Left lung (tissue), 10 donors: ENCODE measurements around the gene ADCY3. TPM values are rescaled to one million over a fixed set of nuclear protein-coding genes. Genes with fewer than 3 reads are reported as not detected.

Experiments used
- ATAC-seq: fragments of 200-7000 bp; cut with Tn5 transposase; one replicate; pipeline ENCODE4 v1.9.1; 2020; ENCODE audit warnings: moderate library complexity
- DNase-seq, 4 donors: peaks; one replicate each; pipeline ENCODE4 v3.0.0-alpha.2; 2013 to 2020
- H3K27ac ChIP-seq, 2 donors: fragments of 200-600 bp; sonication (generic) in 1 of 2; one replicate each; pipeline versions ENCODE4 v1.5.0 to v1.8.0; 2020 to 2021
- H3K27me3 ChIP-seq, 2 donors: fragments of 200-600 bp; sonication (generic) in 1 of 2; one replicate each; pipeline versions ENCODE4 v1.5.0 to v1.8.0; 2020 to 2021
- H3K36me3 ChIP-seq, 2 donors: fragments of 200-600 bp; sonication (generic) in 1 of 2; one replicate each; pipeline versions ENCODE4 v1.5.0 to v1.8.0; 2020 to 2021
- H3K4me1 ChIP-seq, 2 donors: fragments of 200-600 bp; one replicate each; pipeline ENCODE4 v1.8.0; 2021
- H3K4me3 ChIP-seq, 2 donors: fragments of 200-600 bp; sonication (generic) in 1 of 2; one replicate each; pipeline versions ENCODE4 v1.5.0 to v1.8.0; 2020 to 2021; ENCODE audit warnings: mild to moderate bottlenecking in 1 of 2
- H3K9me3 ChIP-seq, 2 donors: fragments of 200-600 bp; sonication (generic) in 1 of 2; one replicate each; pipeline versions ENCODE4 v1.5.0 to v1.8.0; 2020 to 2021
- CTCF ChIP-seq, 2 donors: fragments of 200-600 bp; sonication (generic) in 1 of 2; IDR thresholded peaks; one replicate each; pipeline versions ENCODE4 v1.5.0 to v1.8.0; 2021; ENCODE audit warnings: antibody characterized with exemption in 2 of 2
- intact Hi-C, 2 donors: fragments of 100-400 bp; cut with DNase I; formaldehyde crosslinking; loops; one replicate each; pipeline versions ENCODE4 v1.11.2 to v1.14.2; 2022
- polyA plus RNA-seq, 6 donors: library from polyadenylated mRNA; unstranded; fragments of 120-200 nt; gene quantifications; one replicate each; pipeline ENCODE4 v1.2.1, GENCODE V29; 2013; ENCODE audit not compliant: insufficient read length in 6 of 6
- total RNA-seq, 2 donors: library from RNA; stranded (reverse); fragmentation: NEBNext Ultra II Directional; extraction: Animal tissue kit (Norgen Biotek cat#: 25700); gene quantifications; one replicate each; pipeline ENCODE4 v1.2.1, GENCODE V29; 2021
- donor health status: DM: no; HTN: yes; CAD: no.
- donor health status: DM: no; HTN: no; CAD: no.

The ADCY3 gene
- total and polyA plus RNA-seq, 8 donors: 31.4 to 50.5 (median 38.8) TPM

- DNase-seq: no peak
- intact Hi-C loops: no loop called here
- no peaks in the 10 kb centered on the region for H3K27me3 ChIP-seq
- TF ChIP-seq CTCF (IDR thresholded peaks at IDR 0.05): no peak
- H3K27ac ChIP-seq: no peak overlapping the region
- H3K36me3 ChIP-seq: no peaks in the 10 kb centered on the region
- no peak for ATAC-seq
- H3K9me3 ChIP-seq: peaks cover 0 to 3% of the 10 kb centered on the region in 2 donors
- no peak overlapping the region for H3K4me3 ChIP-seq
- H3K4me1 ChIP-seq: no peaks in the 10 kb centered on the region
Observed at GRCh38 chr2:24906466-24906865, 13.6 kb downstream of the ADCY3 start.

GRCh38 chr2:24903161-24904103, 16.6 kb downstream of the ADCY3 start:
- Histone ChIP-seq H3K36me3 (no peaks in the 10 kb centered on the region), H3K9me3 (no peaks in the 10 kb centered on the region), H3K4me3 (no peak overlapping the region), H3K27me3 (no peaks in the 10 kb centered on the region), H3K4me1 (no peaks in the 10 kb centered on the region), H3K27ac (no peak overlapping the region)
- intact Hi-C loops: no loop called here
- ATAC-seq: no peak
- no peak for DNase-seq
- no peak for TF ChIP-seq CTCF (IDR thresholded peaks at IDR 0.05)

- TF ChIP-seq CTCF (IDR thresholded peaks at IDR 0.05): no peak
- intact Hi-C loops: no loop called here
- ATAC-seq: no peak
- Histone ChIP-seq H3K9me3 (peaks cover 3 to 15% of the 10 kb centered on the region in 2 donors), H3K4me1 (no peaks in the 10 kb centered on the region), H3K36me3 (no peaks in the 10 kb centered on the region), H3K4me3 (no peak overlapping the region), H3K27ac (no peak overlapping the region), H3K27me3 (no peaks in the 10 kb centered on the region)
- DNase-seq: no peak
Observed at GRCh38 chr2:24899361-24899910, 20.6 kb downstream of the ADCY3 start.

- TF ChIP-seq CTCF (IDR thresholded peaks at IDR 0.05): no peak
- ATAC-seq: no peak
- no peak overlapping the region for H3K27ac ChIP-seq
Observed at GRCh38 chr2:24898122-24899109, 21.6 kb downstream of the ADCY3 start.

More at GRCh38 chr2:24898122-24899109, 21.6 kb downstream of the ADCY3 start:
- peaks cover 3 to 25% of the 10 kb centered on the region in 2 donors for H3K9me3 ChIP-seq
- no peaks in the 10 kb centered on the region for H3K4me1 ChIP-seq
- no peaks in the 10 kb centered on the region for H3K36me3 ChIP-seq
- no peak overlapping the region for H3K4me3 ChIP-seq
- intact Hi-C loops: no loop called here
- DNase-seq: no peak
- H3K27me3 ChIP-seq: no peaks in the 10 kb centered on the region
